GM21423 (cell line): Measurements from ENCODE around the gene SLC4A2.

Source experiments
- ATAC-seq: cut with Tn5 transposase; IDR thresholded peaks from one replicate; pipeline ENCODE4 v1.9.1; 2021; ENCODE audit warnings: mild to moderate bottlenecking, moderate library complexity; ENCODE audit not compliant: unreplicated experiment

The SLC4A2 gene

GRCh38 chr7:151125846-151126481 lies 66.6 kb downstream of the SLC4A2 start:
- ATAC-seq = no peak
